ENCODE measurements around the gene GNG12.

Gene GNG12

GRCh38 chr1:67803380-67804279, 29.6 kb downstream of the GNG12 start:
- no peak overlapping the region for H3K4me3 ChIP-seq (ENCODE audit: low read depth, low read length)
- TF ChIP-seq MYC (IDR thresholded peaks at IDR 0.05; ENCODE audit: low read depth, low read length) (no peak), POLR2A (IDR thresholded peaks at IDR 0.05; ENCODE audit: extremely low read depth, insufficient read length) (no peak), MAX (IDR thresholded peaks at IDR 0.05; ENCODE audit: low read depth, low read length) (no peak), CTCF (IDR thresholded peaks at IDR 0.05; ENCODE audit: low read depth, low read length) (no peak)
- DNase-seq (ENCODE audit: low read depth), result no peak

- no peak for DNase-seq (ENCODE audit: low read depth)
- TF ChIP-seq CTCF (IDR thresholded peaks at IDR 0.05; ENCODE audit: low read depth, low read length) (no peak), MAX (IDR thresholded peaks at IDR 0.05; ENCODE audit: low read depth, low read length) (no peak), MYC (IDR thresholded peaks at IDR 0.05; ENCODE audit: low read depth, low read length) (no peak), POLR2A (IDR thresholded peaks at IDR 0.05; ENCODE audit: extremely low read depth, insufficient read length) (no peak)
- H3K4me3 ChIP-seq (ENCODE audit: low read depth, low read length), result no peak overlapping the region
Measured at GRCh38 chr1:67802565-67802964, 30.7 kb downstream of the GNG12 start.

- no peak for TF ChIP-seq MYC (IDR thresholded peaks at IDR 0.05; ENCODE audit: low read depth, low read length)
- TF ChIP-seq POLR2A (IDR thresholded peaks at IDR 0.05; ENCODE audit: extremely low read depth, insufficient read length), result no peak
- TF ChIP-seq CTCF (IDR thresholded peaks at IDR 0.05; ENCODE audit: low read depth, low read length), result no peak
- TF ChIP-seq MAX (IDR thresholded peaks at IDR 0.05; ENCODE audit: low read depth, low read length), result no peak
- no peak for DNase-seq (ENCODE audit: low read depth)
Measured at GRCh38 chr1:67801903-67802302, 31.4 kb downstream of the GNG12 start.

GRCh38 chr1:67795179-67795912, 37.9 kb downstream of the GNG12 start:
- no peak for TF ChIP-seq CTCF (IDR thresholded peaks at IDR 0.05; ENCODE audit: low read depth, low read length)
- DNase-seq (ENCODE audit: low read depth), result no peak
- H3K4me3 ChIP-seq (ENCODE audit: low read depth, low read length), result no peak overlapping the region

More at GRCh38 chr1:67801903-67802302, 31.4 kb downstream of the GNG12 start:
- H3K4me3 ChIP-seq (ENCODE audit: low read depth, low read length), result no peak overlapping the region

- no peak overlapping the region for H3K4me3 ChIP-seq (ENCODE audit: low read depth, low read length)
- no peak for TF ChIP-seq MYC (IDR thresholded peaks at IDR 0.05; ENCODE audit: low read depth, low read length)
- no peak for TF ChIP-seq CTCF (IDR thresholded peaks at IDR 0.05; ENCODE audit: low read depth, low read length)
- no peak for TF ChIP-seq MAX (IDR thresholded peaks at IDR 0.05; ENCODE audit: low read depth, low read length)
- TF ChIP-seq POLR2A (IDR thresholded peaks at IDR 0.05; ENCODE audit: extremely low read depth, insufficient read length), result no peak
- DNase-seq (ENCODE audit: low read depth), result no peak
Measured at GRCh38 chr1:67793562-67793961, 39.7 kb downstream of the GNG12 start.

Measured in NB4 (cell line).